Nephron (organoid): ENCODE data around the gene PRB3.

Source experiments
- H3K27ac Mint-ChIP-seq, 3 experiments: 2 replicates each; pipeline ENCODE4 v1.8.0; 2020; ENCODE audit warnings: mixed read lengths in 3 of 3, mild to moderate bottlenecking in 2 of 3, moderate library complexity in 1 of 3
- H3K27me3 Mint-ChIP-seq: 2 replicates; pipeline ENCODE4 v1.8.0; 2021; ENCODE audit warnings: low read depth, mild to moderate bottlenecking, moderate library complexity, mixed read lengths
- H3K36me3 Mint-ChIP-seq: 2 replicates; pipeline ENCODE4 v1.8.0; 2020; ENCODE audit warnings: low read depth, mixed read lengths
- H3K4me1 Mint-ChIP-seq: 2 replicates; pipeline ENCODE4 v1.8.0; 2020; ENCODE audit warnings: mixed read lengths
- H3K4me3 Mint-ChIP-seq, 3 experiments: 2 replicates each; pipeline ENCODE4 v1.8.0; 2020; ENCODE audit warnings: mild to moderate bottlenecking in 3 of 3, mixed read lengths in 3 of 3, moderate library complexity in 2 of 3
- H3K9me3 Mint-ChIP-seq: 2 replicates; pipeline ENCODE4 v1.8.0; 2020; ENCODE audit warnings: mixed read lengths
- CTCF ChIP-seq, 3 experiments: fragments of 200-600 bp; sonication (generic); IDR thresholded peaks; one replicate each; pipeline ENCODE4 v1.5.0; 2021; ENCODE audit warnings: antibody characterized with exemption in 3 of 3; ENCODE audit not compliant: unreplicated experiment in 3 of 3

Gene PRB3

GRCh38 chr12:11269607-11270006, at the start of gene PRB3:
TSS of gene PRB3 (minus strand) at chr12:11269707. CDS start at chr12:11269669, 38 bp downstream.
- Mint-ChIP-seq H3K9me3 (no peaks in the 10 kb centered on the region), H3K4me3 (no peak within 1 kb of the TSS), H3K36me3 (no peaks in the 10 kb centered on the region), H3K27me3 (no peaks in the 10 kb centered on the region), H3K27ac (no peak within 1 kb of the TSS), H3K4me1 (no peaks in the 10 kb centered on the region)
- TF ChIP-seq CTCF (IDR thresholded peaks at IDR 0.05; ENCODE audit: unreplicated experiment in 3 of 3) = no peak

- Mint-ChIP-seq H3K4me1 (no peaks in the 10 kb centered on the region), H3K36me3 (no peaks in the 10 kb centered on the region), H3K4me3 (no peak within 1 kb of the TSS), H3K27ac (no peak within 1 kb of the TSS), H3K9me3 (peaks cover under 1% of the 10 kb centered on the region), H3K27me3 (no peaks in the 10 kb centered on the region)
- TF ChIP-seq CTCF (IDR thresholded peaks at IDR 0.05; ENCODE audit: unreplicated experiment in 3 of 3) = no peak
These were observed 40.8 kb upstream of the PRB3 start, which contains the start of gene PRB4 for GRCh38 chr12:11310336-11310735. TSS of gene PRB4 (minus strand) at chr12:11310436. CDS start at chr12:11310398, 38 bp downstream.

- H3K27ac Mint-ChIP-seq = no peak overlapping the region
- H3K36me3 Mint-ChIP-seq = no peaks in the 10 kb centered on the region
- H3K9me3 Mint-ChIP-seq = peaks cover 2% of the 10 kb centered on the region
- no peaks in the 10 kb centered on the region for H3K4me1 Mint-ChIP-seq
- no peak for TF ChIP-seq CTCF (IDR thresholded peaks at IDR 0.05; ENCODE audit: unreplicated experiment in 3 of 3)
- H3K4me3 Mint-ChIP-seq = no peak overlapping the region
- H3K27me3 Mint-ChIP-seq = no peaks in the 10 kb centered on the region
These were observed 37.6 kb upstream of the PRB3 start for GRCh38 chr12:11307143-11307542.

DNA sequence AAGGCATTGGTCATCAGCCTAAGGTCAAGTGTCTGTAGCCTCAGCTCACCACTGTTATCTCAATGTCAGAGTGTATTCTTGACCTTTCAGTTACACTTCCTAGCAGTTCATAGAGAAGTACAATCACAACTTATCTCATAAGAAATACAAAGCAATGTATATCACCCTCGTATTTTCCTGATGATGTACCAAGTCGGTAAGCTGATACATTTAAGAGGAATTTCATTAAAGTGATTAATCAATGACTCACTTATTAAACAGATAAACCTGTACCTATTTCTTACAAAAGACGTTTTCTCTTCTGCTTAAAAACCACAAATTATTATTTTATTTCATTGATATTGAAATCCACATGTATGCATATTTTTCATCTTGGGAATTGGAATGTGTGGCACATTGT, 3.9 kb upstream of the PRB3 start:
- no peaks in the 10 kb centered on the region for H3K9me3 Mint-ChIP-seq
- no peak overlapping the region for H3K4me3 Mint-ChIP-seq

DNA sequence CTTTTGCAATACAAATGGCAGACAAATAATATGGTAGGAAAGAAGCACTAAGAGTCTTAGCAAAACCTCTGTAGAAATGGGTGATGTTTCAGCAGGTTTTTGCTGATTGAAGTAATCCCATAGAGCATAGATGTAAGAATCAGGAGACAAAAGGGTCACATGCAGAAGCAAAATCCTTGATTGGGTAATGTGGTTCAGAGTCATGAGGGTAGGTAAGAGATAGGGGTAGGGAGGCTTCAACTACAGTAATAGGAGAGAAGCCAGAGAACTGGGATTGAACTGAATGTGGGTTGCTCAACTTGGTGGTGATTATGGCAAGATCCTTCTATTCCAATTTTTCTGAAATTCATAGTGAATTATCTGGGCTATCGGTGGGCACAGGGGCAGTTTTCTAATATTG, 5.0 kb downstream of the PRB3 start:
- TF ChIP-seq CTCF (IDR thresholded peaks at IDR 0.05; ENCODE audit: unreplicated experiment in 3 of 3) = no peak

More for the DNA sequence above, 3.9 kb upstream of the PRB3 start:
- Mint-ChIP-seq H3K4me1 (no peaks in the 10 kb centered on the region), H3K27me3 (no peaks in the 10 kb centered on the region), H3K27ac (no peak overlapping the region), H3K36me3 (no peaks in the 10 kb centered on the region)
- TF ChIP-seq CTCF (IDR thresholded peaks at IDR 0.05; ENCODE audit: unreplicated experiment in 3 of 3) = no peak

DNA sequence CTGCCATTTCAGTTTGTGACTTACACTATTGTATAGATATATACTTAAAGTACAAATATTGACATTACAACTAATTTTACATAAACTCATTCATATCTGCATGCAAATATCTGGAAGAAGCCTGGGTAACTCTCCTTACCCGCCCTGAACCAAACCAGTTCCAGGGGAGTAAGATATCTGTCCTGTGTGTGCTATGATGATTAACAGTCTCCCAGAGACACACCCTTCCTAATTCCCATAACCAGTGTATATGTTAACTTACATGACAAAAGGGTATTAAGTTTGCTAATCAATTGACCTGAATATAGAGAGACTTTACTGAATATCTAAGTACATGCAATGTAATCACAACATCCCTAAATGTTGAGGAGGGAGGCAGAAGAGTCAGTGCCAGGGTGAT, 23.0 kb downstream of the PRB3 start:
- no peaks in the 10 kb centered on the region for H3K36me3 Mint-ChIP-seq
- no peaks in the 10 kb centered on the region for H3K4me1 Mint-ChIP-seq
- H3K27me3 Mint-ChIP-seq = no peaks in the 10 kb centered on the region
- no peak for TF ChIP-seq CTCF (IDR thresholded peaks at IDR 0.05; ENCODE audit: unreplicated experiment in 3 of 3)
- H3K9me3 Mint-ChIP-seq = no peaks in the 10 kb centered on the region
- H3K27ac Mint-ChIP-seq = no peak overlapping the region
- H3K4me3 Mint-ChIP-seq = no peak overlapping the region

More for the DNA sequence above, 5.0 kb downstream of the PRB3 start:
- Mint-ChIP-seq H3K36me3 (no peaks in the 10 kb centered on the region), H3K27ac (no peak overlapping the region), H3K4me3 (no peak overlapping the region), H3K9me3 (peaks cover 18% of the 10 kb centered on the region), H3K27me3 (no peaks in the 10 kb centered on the region), H3K4me1 (no peaks in the 10 kb centered on the region)
